Omental fat pad (tissue), 4 donors: ENCODE data around the gene RMI2. TPM values are rescaled to one million over a fixed set of nuclear protein-coding genes. Genes with fewer than 3 reads are reported as not detected.

Experiments
- ATAC-seq: fragments of 150-250 bp; one replicate; pipeline ENCODE4 v1.9.1; 2016; ENCODE audit warnings: mild to moderate bottlenecking, moderate library complexity; ENCODE audit not compliant: low FRiP score
- DNase-seq: peaks from one replicate; pipeline ENCODE4 v3.0.0-alpha.2; 2019; ENCODE audit warnings: low spot score
- total RNA-seq, 4 donors: library from RNA; depleted of rRNA; stranded (reverse); fragments of >200 nt; gene quantifications; one replicate each; pipeline ENCODE4 v1.1.0, GENCODE V29; 2016
- TF ChIP-seq, protein P1 (sequence below), 3 donors: fragments of 450-650 bp; IDR thresholded peaks; one replicate each; pipeline ENCODE4 v1.5.1; 2016 to 2017; ENCODE audit warnings: antibody characterized with exemption in 3 of 3, mild to moderate bottlenecking in 3 of 3, moderate library complexity in 2 of 3

Gene RMI2
- total RNA-seq, 4 donors from 2014 or later: 0.72 to 1.7 (median 1.2) TPM; not detected in 1

DNA sequence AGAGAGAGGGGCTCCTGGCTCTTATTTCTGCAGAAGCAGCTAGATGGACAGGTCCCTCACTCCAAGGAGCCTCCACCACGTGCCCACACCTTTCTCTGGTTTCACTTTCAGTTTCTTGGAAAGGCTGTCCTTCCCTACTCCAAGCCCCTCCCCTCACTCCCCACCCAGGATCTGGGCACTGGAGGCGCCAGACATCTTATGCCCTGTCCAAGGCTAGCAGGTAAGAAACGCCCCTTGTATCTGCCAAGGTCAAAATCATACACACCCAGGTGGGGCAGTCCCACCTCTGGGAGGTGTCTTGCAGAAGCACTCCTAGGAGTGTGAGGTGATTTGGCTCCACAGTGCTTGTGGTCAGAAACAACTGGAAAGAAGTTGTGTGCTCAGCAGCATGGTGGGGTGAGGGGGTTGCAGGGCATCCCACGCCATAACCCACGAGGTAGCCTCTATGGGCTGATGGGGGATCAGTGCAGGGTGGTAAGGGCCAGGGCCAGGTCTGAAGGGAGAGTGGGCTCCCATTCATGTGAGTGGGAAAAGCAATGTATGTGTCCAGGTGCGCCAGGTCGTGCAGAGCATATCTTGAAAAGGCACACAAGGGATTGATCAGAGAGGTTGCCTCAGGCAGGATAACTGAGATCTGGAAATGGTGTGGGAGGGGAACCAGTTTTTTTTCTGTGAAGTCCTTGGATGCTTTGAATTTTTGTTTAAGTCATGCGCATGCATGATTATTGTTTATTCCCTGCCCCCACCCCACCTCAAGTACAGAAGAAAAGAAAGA lies 32.4 kb upstream of the RMI2 start:
- peak; percentile 64 for ATAC-seq
- TF ChIP-seq, protein P1, sequence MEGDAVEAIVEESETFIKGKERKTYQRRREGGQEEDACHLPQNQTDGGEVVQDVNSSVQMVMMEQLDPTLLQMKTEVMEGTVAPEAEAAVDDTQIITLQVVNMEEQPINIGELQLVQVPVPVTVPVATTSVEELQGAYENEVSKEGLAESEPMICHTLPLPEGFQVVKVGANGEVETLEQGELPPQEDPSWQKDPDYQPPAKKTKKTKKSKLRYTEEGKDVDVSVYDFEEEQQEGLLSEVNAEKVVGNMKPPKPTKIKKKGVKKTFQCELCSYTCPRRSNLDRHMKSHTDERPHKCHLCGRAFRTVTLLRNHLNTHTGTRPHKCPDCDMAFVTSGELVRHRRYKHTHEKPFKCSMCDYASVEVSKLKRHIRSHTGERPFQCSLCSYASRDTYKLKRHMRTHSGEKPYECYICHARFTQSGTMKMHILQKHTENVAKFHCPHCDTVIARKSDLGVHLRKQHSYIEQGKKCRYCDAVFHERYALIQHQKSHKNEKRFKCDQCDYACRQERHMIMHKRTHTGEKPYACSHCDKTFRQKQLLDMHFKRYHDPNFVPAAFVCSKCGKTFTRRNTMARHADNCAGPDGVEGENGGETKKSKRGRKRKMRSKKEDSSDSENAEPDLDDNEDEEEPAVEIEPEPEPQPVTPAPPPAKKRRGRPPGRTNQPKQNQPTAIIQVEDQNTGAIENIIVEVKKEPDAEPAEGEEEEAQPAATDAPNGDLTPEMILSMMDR (IDR thresholded peaks at IDR 0.05): no peak
- no peak for DNase-seq

DNA sequence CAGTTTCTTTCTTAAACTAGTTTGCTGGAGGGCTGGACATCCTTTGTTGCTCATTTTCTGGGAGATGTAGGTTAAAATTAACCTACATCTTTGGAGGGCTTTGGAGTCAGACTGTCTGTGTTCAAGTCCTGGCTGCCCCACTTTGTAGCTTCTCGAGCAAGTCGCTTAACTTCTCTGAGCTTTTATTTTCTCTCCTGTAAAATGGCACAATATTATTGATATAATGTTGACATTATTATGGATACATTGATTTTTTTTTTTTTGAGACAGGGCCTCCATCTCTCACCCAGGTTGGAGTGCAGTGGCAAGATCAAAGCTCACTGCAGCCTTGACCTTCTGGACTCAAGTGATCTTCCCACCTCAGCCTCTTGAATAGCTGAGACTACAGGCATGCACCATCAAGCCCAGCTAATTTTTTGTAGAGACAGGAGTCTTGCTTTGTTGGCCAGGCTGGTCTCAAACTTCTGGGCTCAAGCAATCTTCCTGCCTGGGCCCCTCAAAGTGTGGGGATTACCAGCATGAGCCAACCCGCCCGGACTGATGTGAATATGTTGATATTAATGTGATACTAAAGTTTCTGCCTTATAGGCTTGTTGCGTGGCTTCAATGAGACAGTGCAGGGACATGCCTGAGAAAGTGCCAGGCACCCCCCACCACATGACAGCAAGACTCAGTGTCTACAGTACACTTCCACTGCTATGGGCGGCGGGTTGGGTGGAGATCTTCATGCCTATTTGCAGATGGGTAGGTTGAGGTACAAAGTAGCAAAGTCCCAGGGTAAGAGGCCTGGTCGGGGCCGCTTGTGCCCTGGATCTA lies 31.6 kb upstream of the RMI2 start:
- no peak for ATAC-seq
- no peak for DNase-seq
- TF ChIP-seq, protein P1 (IDR thresholded peaks at IDR 0.05): no peak

DNA sequence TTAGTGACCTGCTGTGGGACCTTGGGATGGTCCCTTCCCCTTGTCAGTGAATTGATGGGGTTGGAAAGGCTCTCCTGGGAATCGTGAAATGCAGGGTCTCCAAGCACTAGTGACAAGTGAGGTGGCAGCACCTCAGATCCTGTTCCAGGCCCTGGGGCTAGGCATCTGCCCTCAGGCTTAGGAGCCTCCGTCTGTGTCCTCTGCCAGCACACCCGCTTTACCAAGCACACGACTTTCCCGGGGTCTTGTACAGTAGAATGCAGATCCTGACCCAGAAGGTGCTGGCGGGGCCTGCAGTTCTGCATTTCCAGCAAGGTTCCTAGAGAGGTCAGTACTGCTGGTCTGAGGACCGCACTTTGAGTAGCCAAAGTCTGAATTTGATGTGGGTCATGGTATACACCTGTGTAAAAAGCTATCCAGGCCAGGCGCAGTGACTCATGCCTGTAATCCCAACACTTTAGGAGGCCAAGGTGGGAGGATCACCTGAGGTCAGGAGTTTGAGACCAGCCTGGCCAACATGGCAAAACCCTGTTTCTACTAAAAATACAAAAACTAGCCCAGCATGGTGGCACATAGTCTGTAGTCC lies 30.9 kb upstream of the RMI2 start:
- ATAC-seq (no peak), DNase-seq (no peak)
- TF ChIP-seq, protein P1 (IDR thresholded peaks at IDR 0.05): no peak

DNA sequence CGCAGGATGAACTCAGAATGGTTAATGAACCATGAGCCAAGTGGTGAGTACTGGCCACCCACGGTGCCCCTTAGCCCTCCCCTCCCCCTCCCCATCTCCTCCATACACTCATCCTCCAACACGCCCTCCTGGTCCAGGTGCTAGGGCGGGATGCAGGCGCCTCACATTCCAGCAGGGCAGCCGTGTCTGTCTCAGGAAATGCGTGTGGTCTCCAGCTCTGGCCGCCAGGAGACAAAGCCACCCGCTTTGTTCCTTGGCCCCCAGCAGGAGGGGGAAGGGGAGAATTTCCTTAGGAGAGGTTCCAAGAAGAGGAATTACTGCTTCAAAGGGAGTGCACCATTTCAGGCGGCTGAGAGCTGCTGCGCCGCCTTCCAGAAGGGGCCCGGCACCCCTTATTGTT lies 29.7 kb upstream of the RMI2 start:
- TF ChIP-seq, protein P1 (IDR thresholded peaks at IDR 0.05): no peak
- DNase-seq (no peak), ATAC-seq (no peak)

DNA sequence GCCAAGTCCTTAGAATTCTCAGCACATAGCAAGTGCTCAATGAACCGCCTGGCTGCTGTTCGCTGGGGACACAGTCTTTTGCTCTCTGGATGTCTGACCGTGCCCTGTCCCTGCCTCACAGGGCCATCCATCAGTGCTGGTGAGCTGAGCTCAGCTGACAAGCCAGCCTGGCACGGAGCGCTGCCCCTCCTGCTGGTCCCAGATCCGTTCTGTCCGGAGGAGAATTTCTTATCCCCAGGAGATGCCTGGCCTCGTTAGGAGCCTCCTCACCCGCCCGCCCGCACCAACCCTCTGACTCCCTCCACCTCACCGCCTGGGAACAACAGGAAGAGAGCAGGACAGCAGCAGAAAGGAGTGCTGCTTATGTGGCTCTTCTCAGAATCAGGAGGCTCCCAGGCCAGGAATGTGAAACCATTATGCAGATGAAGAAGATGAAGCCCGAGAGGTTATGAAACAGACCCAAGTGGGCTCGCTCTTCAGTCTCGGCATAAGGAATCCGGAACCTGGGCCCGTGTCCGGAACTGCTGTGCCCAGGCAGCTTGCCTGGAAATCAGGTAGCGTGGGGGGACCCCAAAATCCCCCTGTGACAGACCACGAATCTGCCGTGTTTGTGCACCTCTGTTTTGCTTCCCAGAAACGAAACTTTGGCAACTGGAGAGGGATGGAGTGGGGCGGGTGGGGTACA lies 28.8 kb upstream of the RMI2 start:
- DNase-seq (no peak), ATAC-seq (no peak)
- TF ChIP-seq, protein P1 (IDR thresholded peaks at IDR 0.05): no peak

DNA sequence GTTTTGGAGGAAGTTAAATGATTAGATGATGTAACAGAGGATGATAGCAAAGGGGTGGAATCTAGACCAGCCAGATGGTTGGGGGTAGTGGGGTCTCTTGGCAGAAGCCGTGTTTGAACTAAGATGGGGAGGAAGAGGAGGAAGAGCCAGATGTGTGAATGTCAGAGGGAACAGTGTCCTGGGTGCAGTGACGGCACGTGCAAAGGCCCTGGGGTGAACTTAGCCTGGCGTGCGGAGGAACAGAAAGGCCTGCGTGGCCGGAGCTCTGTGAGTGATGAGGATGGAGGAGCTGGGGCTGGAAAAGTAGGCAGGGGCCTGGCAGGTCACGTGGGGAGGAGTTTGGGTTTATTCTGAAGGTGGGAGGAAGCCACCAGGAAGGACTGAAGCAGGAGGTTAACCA lies 26.4 kb upstream of the RMI2 start:
- DNase-seq: no peak
- ATAC-seq: no peak
- TF ChIP-seq, protein P1 (IDR thresholded peaks at IDR 0.05): no peak
